ENCODE results near the gene ANKIB1. TPM values are rescaled to one million over a fixed set of nuclear protein-coding genes. Genes with fewer than 3 reads are reported as not detected.

ANKIB1 gene
- total RNA-seq, 1 experiment from 2014 or later: 83.8 TPM

- DNase-seq (ENCODE audit: low read depth, low spot score): no peak
- no peaks in the 10 kb centered on the region for H3K27me3 ChIP-seq (ENCODE audit: control insufficient read depth, insufficient read depth, low read length)
- no peak for ATAC-seq
- CTCF ChIA-PET: interaction anchor here (1.1 kb wide), 1 partner anchor 33 kb away, joined by 5 read pairs; no protein-coding TSS in a partner anchor
- in situ Hi-C loops (cut with HindIII; ENCODE audit: low pct_unique_long_range_greater_than_20kb, low sequenced_read_pairs) (no loop called here), intact Hi-C loops (cut with micrococcal nuclease; ENCODE audit: unreplicated experiment) (no loop called here)
- no peak overlapping the region for H3K4me3 ChIP-seq (ENCODE audit: low read depth in 2 of 2, low read length in 2 of 2)
- no peaks in the 10 kb centered on the region; the same call in 1 of the 2 replicates for H3K4me1 ChIP-seq (ENCODE audit: control insufficient read depth, insufficient read depth, low read length)
- TF ChIP-seq, protein P1, sequence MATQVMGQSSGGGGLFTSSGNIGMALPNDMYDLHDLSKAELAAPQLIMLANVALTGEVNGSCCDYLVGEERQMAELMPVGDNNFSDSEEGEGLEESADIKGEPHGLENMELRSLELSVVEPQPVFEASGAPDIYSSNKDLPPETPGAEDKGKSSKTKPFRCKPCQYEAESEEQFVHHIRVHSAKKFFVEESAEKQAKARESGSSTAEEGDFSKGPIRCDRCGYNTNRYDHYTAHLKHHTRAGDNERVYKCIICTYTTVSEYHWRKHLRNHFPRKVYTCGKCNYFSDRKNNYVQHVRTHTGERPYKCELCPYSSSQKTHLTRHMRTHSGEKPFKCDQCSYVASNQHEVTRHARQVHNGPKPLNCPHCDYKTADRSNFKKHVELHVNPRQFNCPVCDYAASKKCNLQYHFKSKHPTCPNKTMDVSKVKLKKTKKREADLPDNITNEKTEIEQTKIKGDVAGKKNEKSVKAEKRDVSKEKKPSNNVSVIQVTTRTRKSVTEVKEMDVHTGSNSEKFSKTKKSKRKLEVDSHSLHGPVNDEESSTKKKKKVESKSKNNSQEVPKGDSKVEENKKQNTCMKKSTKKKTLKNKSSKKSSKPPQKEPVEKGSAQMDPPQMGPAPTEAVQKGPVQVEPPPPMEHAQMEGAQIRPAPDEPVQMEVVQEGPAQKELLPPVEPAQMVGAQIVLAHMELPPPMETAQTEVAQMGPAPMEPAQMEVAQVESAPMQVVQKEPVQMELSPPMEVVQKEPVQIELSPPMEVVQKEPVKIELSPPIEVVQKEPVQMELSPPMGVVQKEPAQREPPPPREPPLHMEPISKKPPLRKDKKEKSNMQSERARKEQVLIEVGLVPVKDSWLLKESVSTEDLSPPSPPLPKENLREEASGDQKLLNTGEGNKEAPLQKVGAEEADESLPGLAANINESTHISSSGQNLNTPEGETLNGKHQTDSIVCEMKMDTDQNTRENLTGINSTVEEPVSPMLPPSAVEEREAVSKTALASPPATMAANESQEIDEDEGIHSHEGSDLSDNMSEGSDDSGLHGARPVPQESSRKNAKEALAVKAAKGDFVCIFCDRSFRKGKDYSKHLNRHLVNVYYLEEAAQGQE (IDR thresholded peaks at IDR 0.05; ENCODE audit: insufficient read depth in 1 of 2, low read depth in 2 of 2, low read length in 1 of 2): no peak
- TF ChIP-seq SIN3A (IDR thresholded peaks at IDR 0.05; ENCODE audit: borderline replicate concordance, insufficient read depth, low read depth, low read length): no peak
- TF ChIP-seq, protein P2, sequence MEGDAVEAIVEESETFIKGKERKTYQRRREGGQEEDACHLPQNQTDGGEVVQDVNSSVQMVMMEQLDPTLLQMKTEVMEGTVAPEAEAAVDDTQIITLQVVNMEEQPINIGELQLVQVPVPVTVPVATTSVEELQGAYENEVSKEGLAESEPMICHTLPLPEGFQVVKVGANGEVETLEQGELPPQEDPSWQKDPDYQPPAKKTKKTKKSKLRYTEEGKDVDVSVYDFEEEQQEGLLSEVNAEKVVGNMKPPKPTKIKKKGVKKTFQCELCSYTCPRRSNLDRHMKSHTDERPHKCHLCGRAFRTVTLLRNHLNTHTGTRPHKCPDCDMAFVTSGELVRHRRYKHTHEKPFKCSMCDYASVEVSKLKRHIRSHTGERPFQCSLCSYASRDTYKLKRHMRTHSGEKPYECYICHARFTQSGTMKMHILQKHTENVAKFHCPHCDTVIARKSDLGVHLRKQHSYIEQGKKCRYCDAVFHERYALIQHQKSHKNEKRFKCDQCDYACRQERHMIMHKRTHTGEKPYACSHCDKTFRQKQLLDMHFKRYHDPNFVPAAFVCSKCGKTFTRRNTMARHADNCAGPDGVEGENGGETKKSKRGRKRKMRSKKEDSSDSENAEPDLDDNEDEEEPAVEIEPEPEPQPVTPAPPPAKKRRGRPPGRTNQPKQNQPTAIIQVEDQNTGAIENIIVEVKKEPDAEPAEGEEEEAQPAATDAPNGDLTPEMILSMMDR (IDR thresholded peaks at IDR 0.05): no peak
- no peak for TF ChIP-seq POLR2AphosphoS5 (IDR thresholded peaks at IDR 0.05; ENCODE audit: low read depth, low read length)
- TF ChIP-seq TCF7L2 (IDR thresholded peaks at IDR 0.05; ENCODE audit: low read depth, low read length): no peak
- no peak overlapping the region for H3K27ac ChIP-seq (ENCODE audit: low read length)
- POLR2A ChIA-PET: no interaction called here
- no peaks in the 10 kb centered on the region for H3K9me3 ChIP-seq (ENCODE audit: control insufficient read depth, insufficient read depth, low read depth, low read length)
- H3K36me3 ChIP-seq (ENCODE audit: control insufficient read depth, insufficient read depth, low read length): peaks cover 13% of the 10 kb centered on the region
- no TSS peak for BruUV-seq (replicated peaks)
Measured at GRCh38 chr7:92391071-92391470, 145.3 kb downstream of the ANKIB1 start.

- TF ChIP-seq POLR2AphosphoS5 (IDR thresholded peaks at IDR 0.05; ENCODE audit: low read depth, low read length) (no peak), SIN3A (IDR thresholded peaks at IDR 0.05; ENCODE audit: borderline replicate concordance, insufficient read depth, low read depth, low read length) (no peak), TCF7L2 (IDR thresholded peaks at IDR 0.05; ENCODE audit: low read depth, low read length) (no peak)
- TF ChIP-seq, protein P2 (IDR thresholded peaks at IDR 0.05): no peak
- TF ChIP-seq, protein P1 (IDR thresholded peaks at IDR 0.05; ENCODE audit: insufficient read depth in 1 of 2, low read depth in 2 of 2, low read length in 1 of 2): no peak
- Histone ChIP-seq H3K27ac (ENCODE audit: low read length) (no peak overlapping the region), H3K4me3 (ENCODE audit: low read depth in 2 of 2, low read length in 2 of 2) (no peak overlapping the region), H3K9me3 (ENCODE audit: control insufficient read depth, insufficient read depth, low read depth, low read length) (no peaks in the 10 kb centered on the region), H3K4me1 (ENCODE audit: control insufficient read depth, insufficient read depth, low read length) (no peaks in the 10 kb centered on the region), H3K36me3 (ENCODE audit: control insufficient read depth, insufficient read depth, low read length) (peaks cover 29% of the 10 kb centered on the region), H3K27me3 (ENCODE audit: control insufficient read depth, insufficient read depth, low read length) (no peaks in the 10 kb centered on the region)
- ATAC-seq (no peak), DNase-seq (ENCODE audit: low read depth, low spot score) (no peak)
- ChIA-PET CTCF (no interaction called here), POLR2A (no interaction called here)
- in situ Hi-C loops (cut with HindIII; ENCODE audit: low pct_unique_long_range_greater_than_20kb, low sequenced_read_pairs): no loop called here
- intact Hi-C loops (cut with micrococcal nuclease; ENCODE audit: unreplicated experiment): no loop called here
- no TSS peak for BruUV-seq (replicated peaks)
Measured at GRCh38 chr7:92397542-92397941, 151.8 kb downstream of the ANKIB1 start.
